PC-9 (cell line): ENCODE data around the gene PLEKHH2. TPM values are rescaled to one million over a fixed set of nuclear protein-coding genes. Genes with fewer than 3 reads are reported as not detected.
"Not testable (repeated sequence)": the region's sequence is repeated elsewhere in the genome, so short reads cannot be mapped to it uniquely, and the experiment has no call there.

Source experiments
- BruUV-seq: library from RNA; stranded (reverse); fragments of 400-500 nt; replicated peaks from 2 replicates; lab custom pipeline; 2021; lab: Mats Ljungman, UMichigan
- CTCF ChIA-PET: fragments of 300-600 bp; sonication (Branson Sonifier 250); formaldehyde crosslinking; loops from one replicate; lab custom pipeline; 2022; ENCODE audit warnings: antibody characterized with exemption; lab: Charles Lee
- POLR2A ChIA-PET: fragments of 300-600 bp; sonication (Branson Sonifier 250); formaldehyde crosslinking; loops from one replicate; lab custom pipeline; 2022; ENCODE audit warnings: antibody characterized with exemption; ENCODE audit not compliant: unreplicated experiment; lab: Charles Lee
- DNase-seq, 2 experiments: peaks; one replicate each; pipeline versions ENCODE4 v3.0.0 to v3.0.0-alpha.2; 2015 to 2022; ENCODE audit warnings: mixed read lengths in 1 of 2
- H2AFZ ChIP-seq: fragments of 200-600 bp; sonication (generic); 2 replicates; pipeline ENCODE4 v1.8.1; 2017; ENCODE audit warnings: antibody characterized with exemption
- H3F3A ChIP-seq: fragments of 200-600 bp; sonication (generic); 2 replicates; pipeline ENCODE4 v1.8.1; 2017; ENCODE audit warnings: antibody characterized with exemption, mild to moderate bottlenecking, low read depth; ENCODE audit not compliant: insufficient read depth
- H3K27ac ChIP-seq: fragments of 200-600 bp; sonication (generic); 2 replicates; pipeline ENCODE4 v1.6.1; 2016; ENCODE audit warnings: mixed run types
- H3K27me3 ChIP-seq: fragments of 200-600 bp; sonication (generic); 2 replicates; pipeline ENCODE4 v1.6.1; 2016; ENCODE audit warnings: low read depth, mixed run types; ENCODE audit not compliant: insufficient read depth
- H3K36me3 ChIP-seq: fragments of 200-600 bp; sonication (generic); 2 replicates; pipeline ENCODE4 v1.6.1; 2016; ENCODE audit warnings: low read depth, mixed run types
- H3K4me1 ChIP-seq: fragments of 200-600 bp; sonication (generic); replicated peaks from 2 replicates; pipeline ENCODE4 v1.6.1; 2016; ENCODE audit warnings: mixed run types; ENCODE audit not compliant: insufficient read depth
- H3K4me2 ChIP-seq: fragments of 200-600 bp; sonication (generic); 2 replicates; pipeline ENCODE4 v1.6.1; 2017; ENCODE audit warnings: mixed run types
- H3K4me3 ChIP-seq: fragments of 200-600 bp; sonication (generic); 2 replicates; pipeline ENCODE4 v1.6.1; 2016; ENCODE audit warnings: mixed run types
- H3K79me2 ChIP-seq: fragments of 200-600 bp; sonication (generic); 2 replicates; pipeline ENCODE4 v1.6.1; 2017; ENCODE audit warnings: low read depth, mixed run types
- H3K9me2 ChIP-seq: fragments of 200-600 bp; sonication (generic); 2 replicates; pipeline ENCODE4 v1.8.1; 2017; ENCODE audit warnings: mild to moderate bottlenecking; ENCODE audit not compliant: insufficient read depth
- H3K9me3 ChIP-seq: fragments of 200-600 bp; sonication (generic); 2 replicates; pipeline ENCODE4 v1.8.1; 2016; ENCODE audit warnings: low read depth; ENCODE audit not compliant: insufficient read depth
- H4K20me1 ChIP-seq: fragments of 200-600 bp; sonication (generic); 2 replicates; pipeline ENCODE4 v1.8.1; 2017; ENCODE audit not compliant: insufficient read depth
- EZH2 ChIP-seq: fragments of 200-600 bp; sonication (generic); IDR thresholded peaks from 2 replicates; pipeline ENCODE4 v1.8.0; 2017; ENCODE audit warnings: antibody characterized with exemption, low read depth
- intact Hi-C: fragments of 100-400 bp; cut with micrococcal nuclease; formaldehyde crosslinking; loops from one replicate; pipeline ENCODE4 v1.10.0; 2022; ENCODE audit not compliant: unreplicated experiment
- total RNA-seq: library from RNA; stranded (reverse); gene quantifications from 2 replicates; pipeline ENCODE4 v1.2.3, GENCODE V29; 2021
- TF ChIP-seq, protein P1 (sequence below): fragments of 200-600 bp; sonication (generic); conservative IDR thresholded peaks from 2 replicates; pipeline ENCODE4 v1.6.1; 2017; ENCODE audit warnings: mixed run types, antibody characterized with exemption, mild to moderate bottlenecking, moderate library complexity

The PLEKHH2 gene
- total RNA-seq, 1 experiment from 2014 or later = 1.6 TPM

DNA sequence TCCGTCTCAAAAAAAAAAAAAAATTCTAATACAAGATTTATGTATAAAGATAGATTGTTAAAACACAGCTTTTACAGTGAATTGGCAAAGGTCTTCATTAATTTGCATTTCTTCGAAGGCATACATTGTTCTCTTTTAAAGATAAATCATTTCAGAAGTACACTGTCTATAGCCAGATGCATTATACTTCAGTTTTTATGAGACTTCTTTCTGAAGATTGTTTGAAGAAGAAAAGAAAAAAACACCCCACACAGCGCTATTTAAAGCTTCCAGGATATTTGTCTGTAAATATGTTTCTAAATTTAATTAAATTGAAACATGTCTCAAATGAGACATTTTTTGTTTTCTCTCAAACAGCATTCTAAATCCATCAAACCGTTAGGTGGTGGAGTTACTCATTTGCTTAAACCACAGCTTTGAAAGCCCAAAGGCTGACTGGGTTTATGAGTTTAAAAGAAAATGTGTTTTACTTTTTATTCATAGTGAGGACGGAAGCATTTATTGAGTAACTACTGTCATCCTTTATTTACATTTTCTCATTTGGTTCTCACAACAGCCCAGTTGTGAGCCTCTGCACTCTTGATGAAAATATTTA is 81.6 kb downstream of the PLEKHH2 start:
- ChIA-PET CTCF (no interaction called here), POLR2A (no interaction called here)
- intact Hi-C loops = no loop called here
- no peaks in the 10 kb centered on the region for H3K27me3 ChIP-seq
- H2AFZ ChIP-seq = no peak overlapping the region
- no peaks in the 10 kb centered on the region; the same call in 1 of the 2 replicates for H3K4me1 ChIP-seq
- H3K27ac ChIP-seq = no peak overlapping the region
- H3K9me3 ChIP-seq = no peaks in the 10 kb centered on the region
- no peak for DNase-seq
- no peak overlapping the region for H3K4me2 ChIP-seq
- no peaks in the 10 kb centered on the region for H3F3A ChIP-seq
- no TSS peak for BruUV-seq
- H3K9me2 ChIP-seq = no peaks in the 10 kb centered on the region
- no peaks in the 10 kb centered on the region for H3K36me3 ChIP-seq
- TF ChIP-seq, protein P1, sequence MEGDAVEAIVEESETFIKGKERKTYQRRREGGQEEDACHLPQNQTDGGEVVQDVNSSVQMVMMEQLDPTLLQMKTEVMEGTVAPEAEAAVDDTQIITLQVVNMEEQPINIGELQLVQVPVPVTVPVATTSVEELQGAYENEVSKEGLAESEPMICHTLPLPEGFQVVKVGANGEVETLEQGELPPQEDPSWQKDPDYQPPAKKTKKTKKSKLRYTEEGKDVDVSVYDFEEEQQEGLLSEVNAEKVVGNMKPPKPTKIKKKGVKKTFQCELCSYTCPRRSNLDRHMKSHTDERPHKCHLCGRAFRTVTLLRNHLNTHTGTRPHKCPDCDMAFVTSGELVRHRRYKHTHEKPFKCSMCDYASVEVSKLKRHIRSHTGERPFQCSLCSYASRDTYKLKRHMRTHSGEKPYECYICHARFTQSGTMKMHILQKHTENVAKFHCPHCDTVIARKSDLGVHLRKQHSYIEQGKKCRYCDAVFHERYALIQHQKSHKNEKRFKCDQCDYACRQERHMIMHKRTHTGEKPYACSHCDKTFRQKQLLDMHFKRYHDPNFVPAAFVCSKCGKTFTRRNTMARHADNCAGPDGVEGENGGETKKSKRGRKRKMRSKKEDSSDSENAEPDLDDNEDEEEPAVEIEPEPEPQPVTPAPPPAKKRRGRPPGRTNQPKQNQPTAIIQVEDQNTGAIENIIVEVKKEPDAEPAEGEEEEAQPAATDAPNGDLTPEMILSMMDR = no peak
- no peak for TF ChIP-seq EZH2
- H3K4me3 ChIP-seq = no peak overlapping the region
- no peaks in the 10 kb centered on the region for H3K79me2 ChIP-seq
- no peaks in the 10 kb centered on the region for H4K20me1 ChIP-seq

GRCh38 chr2:43724728-43725526 is 87.9 kb downstream of the PLEKHH2 start:
- Histone ChIP-seq H3K79me2 (no peaks in the 10 kb centered on the region), H4K20me1 (no peaks in the 10 kb centered on the region), H3K4me2 (no peak overlapping the region), H3K4me1 (peaks cover 11% of the 10 kb centered on the region; the same call in 1 of the 2 replicates), H2AFZ (no peak overlapping the region), H3K9me3 (no peaks in the 10 kb centered on the region), H3K36me3 (no peaks in the 10 kb centered on the region), H3F3A (no peaks in the 10 kb centered on the region), H3K9me2 (no peaks in the 10 kb centered on the region), H3K27me3 (no peaks in the 10 kb centered on the region), H3K4me3 (no peak overlapping the region), H3K27ac (no peak overlapping the region)
- no peak for TF ChIP-seq EZH2
- POLR2A ChIA-PET = interaction anchor here (0.5 kb wide), 1 partner anchor 72 kb away, joined by 7 read pairs; no protein-coding TSS in a partner anchor
- CTCF ChIA-PET = no interaction called here
- DNase-seq = no peak
- no TSS peak for BruUV-seq
- intact Hi-C loops = no loop called here

- H3K4me1 ChIP-seq = peaks cover 11% of the 10 kb centered on the region; the same call in 1 of the 2 replicates
- POLR2A ChIA-PET = no interaction called here
- no peak overlapping the region for H3K27ac ChIP-seq
- DNase-seq = no peak
- no peaks in the 10 kb centered on the region for H3F3A ChIP-seq
- H3K36me3 ChIP-seq = no peaks in the 10 kb centered on the region
- no peaks in the 10 kb centered on the region for H3K79me2 ChIP-seq
- H3K27me3 ChIP-seq = no peaks in the 10 kb centered on the region
- CTCF ChIA-PET = no interaction called here
- H3K9me3 ChIP-seq = no peaks in the 10 kb centered on the region
- no peak overlapping the region for H2AFZ ChIP-seq
- no TSS peak for BruUV-seq
- no peak overlapping the region for H3K4me2 ChIP-seq
- H4K20me1 ChIP-seq = no peaks in the 10 kb centered on the region
- no peak for TF ChIP-seq EZH2
- TF ChIP-seq, protein P1 = no peak
- no peak overlapping the region for H3K4me3 ChIP-seq
- intact Hi-C loops = no loop called here
- no peaks in the 10 kb centered on the region for H3K9me2 ChIP-seq
Observed at GRCh38 chr2:43725711-43726246, 88.7 kb downstream of the PLEKHH2 start.

- H3K36me3 ChIP-seq, H3K79me2 ChIP-seq, H4K20me1 ChIP-seq, H3K27ac ChIP-seq, intact Hi-C loops, H3K27me3 ChIP-seq, CTCF ChIA-PET, H3K9me3 ChIP-seq, H3K4me3 ChIP-seq, H3F3A ChIP-seq, BruUV-seq, H3K4me2 ChIP-seq, H3K9me2 ChIP-seq: not testable (repeated sequence)
- peaks cover 11% of the 10 kb centered on the region; the same call in 1 of the 2 replicates for H3K4me1 ChIP-seq
- DNase-seq = peak; percentile 55 to 72
- peak overlapping the region; percentile 24; the same call in 1 of the 2 replicates for H2AFZ ChIP-seq
- POLR2A ChIA-PET = interaction anchor here (0.6 kb wide), 1 partner anchor 649 kb away, joined by 3 read pairs; no protein-coding TSS in a partner anchor
Observed at GRCh38 chr2:43726961-43727633, 90.0 kb downstream of the PLEKHH2 start.
